Activated naive CD4-positive, alpha-beta T cell treated with anti-CD3 and anti-CD28 coated beads, Interleukin-2, amount 10 ng/mL, durations not matched to agents 7 days and 5 days (primary cell): Measurements from ENCODE around the gene KDM6B.
"Not testable (repeated sequence)": the region's sequence is repeated elsewhere in the genome, so short reads cannot be mapped to it uniquely, and the experiment has no call there.

ENCODE experiments used
- CTCF ChIA-PET: fragments of 350-600 bp; sonication (Branson Sonifier 250); formaldehyde crosslinking; loops from one replicate; lab custom pipeline; 2021; ENCODE audit warnings: antibody characterized with exemption; lab: Charles Lee
- DNase-seq: peaks from one replicate; pipeline ENCODE4 v3.0.0-alpha.2; 2020
- H3K27ac Mint-ChIP-seq: one replicate; pipeline ENCODE4 v1.8.0; 2021; ENCODE audit warnings: mild to moderate bottlenecking, moderate library complexity, mixed read lengths
- H3K27me3 Mint-ChIP-seq: one replicate; pipeline ENCODE4 v1.8.0; 2021; ENCODE audit warnings: mild to moderate bottlenecking, mixed read lengths
- H3K36me3 Mint-ChIP-seq: one replicate; pipeline ENCODE4 v1.8.0; 2021; ENCODE audit warnings: mixed read lengths
- H3K4me1 Mint-ChIP-seq: one replicate; pipeline ENCODE4 v1.8.0; 2021; ENCODE audit warnings: mixed read lengths
- H3K4me3 Mint-ChIP-seq: one replicate; pipeline ENCODE4 v1.8.0; 2021; ENCODE audit warnings: mild to moderate bottlenecking, moderate library complexity, mixed read lengths
- H3K9me3 Mint-ChIP-seq: one replicate; pipeline ENCODE4 v1.8.0; 2021; ENCODE audit warnings: mixed read lengths

KDM6B gene

GRCh38 chr17:7856011-7856810 lies 22.2 kb downstream of the KDM6B start:
- Mint-ChIP-seq H3K27ac (no peak overlapping the region), H3K36me3 (peaks cover 9% of the 10 kb centered on the region), H3K9me3 (no peaks in the 10 kb centered on the region), H3K4me3 (no peak overlapping the region), H3K27me3 (no peaks in the 10 kb centered on the region), H3K4me1 (peaks cover 19% of the 10 kb centered on the region)
- DNase-seq: peak; percentile 40
- CTCF ChIA-PET: interaction anchor here (1.1 to 1.5 kb wide), 7 partner anchors 17 to 76 kb away, joined by 3 to 13 read pairs (median 5); partner anchors contain the start of genes CNTROB, KDM6B and TRAPPC1

- DNase-seq: peak; percentile 98
- no peaks in the 10 kb centered on the region for H3K9me3 Mint-ChIP-seq
- H3K27me3 Mint-ChIP-seq: no peaks in the 10 kb centered on the region
- peaks cover 9% of the 10 kb centered on the region for H3K36me3 Mint-ChIP-seq
- H3K4me1 Mint-ChIP-seq: peaks cover 10% of the 10 kb centered on the region
- CTCF ChIA-PET: interaction anchor here (0.6 to 1.5 kb wide), 12 partner anchors 13 to 140 kb away, joined by 3 to 13 read pairs (median 4); partner anchors contain the start of genes CNTROB, KDM6B and TRAPPC1
- H3K27ac Mint-ChIP-seq: no peak within 1 kb of the TSS
- no peak within 1 kb of the TSS for H3K4me3 Mint-ChIP-seq
These were observed 23.0 kb downstream of the KDM6B start, which contains the start of gene NAA38 for GRCh38 chr17:7856811-7857712. NAA38 (minus strand) TSS chr17:7857559; CDS start chr17:7857463, 96 bp downstream.

- Mint-ChIP-seq H3K27ac (no peak within 1 kb of the TSS), H3K4me1 (peaks cover 8% of the 10 kb centered on the region), H3K36me3 (peaks cover 9% of the 10 kb centered on the region), H3K4me3 (no peak within 1 kb of the TSS), H3K27me3 (no peaks in the 10 kb centered on the region), H3K9me3 (no peaks in the 10 kb centered on the region)
- CTCF ChIA-PET: interaction anchor here (0.6 to 9.5 kb wide), 12 partner anchors 12 to 139 kb away, joined by 3 to 120 read pairs (median 4); partner anchors contain the start of gene KDM6B
- peak; percentile 94 for DNase-seq
These were observed 23.9 kb downstream of the KDM6B start, which contains the start of gene CYB5D1 for GRCh38 chr17:7857713-7858521. CYB5D1 (plus strand) TSS chr17:7858003; CDS start chr17:7858135, 132 bp downstream.

GRCh38 chr17:7858522-7858810 lies 24.4 kb downstream of the KDM6B start:
- H3K36me3 Mint-ChIP-seq: peaks cover 9% of the 10 kb centered on the region
- no peak overlapping the region for H3K27ac Mint-ChIP-seq
- CTCF ChIA-PET: interaction anchor here (0.6 to 9.5 kb wide), 4 partner anchors 58 to 199 kb away, joined by 3 to 120 read pairs (median 6); partner anchors contain the start of gene RNF227
- H3K4me1 Mint-ChIP-seq: peaks cover 8% of the 10 kb centered on the region
- H3K9me3 Mint-ChIP-seq: no peaks in the 10 kb centered on the region
- DNase-seq: peak; percentile 62
- H3K4me3 Mint-ChIP-seq: no peak overlapping the region
- no peaks in the 10 kb centered on the region for H3K27me3 Mint-ChIP-seq

GRCh38 chr17:7859028-7859427 lies 25.0 kb downstream of the KDM6B start:
- H3K9me3 Mint-ChIP-seq: no peaks in the 10 kb centered on the region
- CTCF ChIA-PET: interaction anchor here (0.6 to 9.5 kb wide), 8 partner anchors 13 to 199 kb away, joined by 3 to 120 read pairs (median 4); partner anchors contain the start of gene RNF227
- no peak overlapping the region for H3K27ac Mint-ChIP-seq
- no peak for DNase-seq
- H3K36me3 Mint-ChIP-seq: peaks cover 5% of the 10 kb centered on the region
- H3K4me1 Mint-ChIP-seq: peaks cover 5% of the 10 kb centered on the region
- H3K27me3 Mint-ChIP-seq: no peaks in the 10 kb centered on the region
- H3K4me3 Mint-ChIP-seq: no peak overlapping the region

DNA sequence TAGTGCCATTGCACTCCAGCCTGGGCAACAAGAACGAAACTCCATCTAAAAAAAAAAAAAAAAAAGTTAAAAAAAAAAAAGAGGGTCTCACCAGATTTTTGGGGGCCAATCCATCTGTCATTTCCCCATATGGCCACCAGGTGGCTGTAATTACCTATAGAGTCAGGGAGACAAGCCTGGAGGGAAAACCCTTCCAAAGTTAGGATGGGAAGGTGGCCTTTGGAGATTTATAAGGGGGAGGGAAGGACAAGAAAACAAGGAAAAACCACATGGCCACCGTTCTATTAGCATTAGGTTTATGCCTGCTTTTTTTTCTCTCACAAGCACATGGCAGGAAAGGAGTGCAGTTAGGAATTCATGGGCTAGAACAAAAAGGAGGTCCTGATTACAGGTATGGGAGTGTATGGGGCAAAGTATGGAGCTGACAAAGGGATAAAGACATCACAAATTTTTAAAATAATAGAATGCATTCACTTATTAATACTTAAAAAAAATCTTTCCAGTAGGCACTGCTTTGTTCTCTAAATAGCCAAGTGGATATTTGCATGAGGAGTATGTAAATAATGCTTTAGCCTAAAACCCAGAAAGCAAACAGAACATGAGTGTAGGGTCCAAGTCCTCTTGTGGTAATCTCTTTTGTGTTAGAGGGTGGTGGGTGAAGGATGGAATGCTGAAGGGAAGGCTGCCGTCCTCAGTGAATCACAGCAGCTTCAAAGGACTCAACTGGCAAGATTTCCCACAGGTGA lies 28.8 kb downstream of the KDM6B start:
- peak; percentile 66 for DNase-seq
- H3K36me3 Mint-ChIP-seq: peaks cover 14% of the 10 kb centered on the region
- H3K9me3 Mint-ChIP-seq: no peaks in the 10 kb centered on the region
- H3K4me1 Mint-ChIP-seq: peaks cover 18% of the 10 kb centered on the region
- H3K27ac Mint-ChIP-seq: no peak overlapping the region
- CTCF ChIA-PET: interaction anchor here (0.6 to 9.5 kb wide), 18 partner anchors 9 to 209 kb away, joined by 3 to 120 read pairs (median 4); no protein-coding TSS in a partner anchor
- H3K27me3 Mint-ChIP-seq: no peaks in the 10 kb centered on the region
- H3K4me3 Mint-ChIP-seq: no peak overlapping the region

DNA sequence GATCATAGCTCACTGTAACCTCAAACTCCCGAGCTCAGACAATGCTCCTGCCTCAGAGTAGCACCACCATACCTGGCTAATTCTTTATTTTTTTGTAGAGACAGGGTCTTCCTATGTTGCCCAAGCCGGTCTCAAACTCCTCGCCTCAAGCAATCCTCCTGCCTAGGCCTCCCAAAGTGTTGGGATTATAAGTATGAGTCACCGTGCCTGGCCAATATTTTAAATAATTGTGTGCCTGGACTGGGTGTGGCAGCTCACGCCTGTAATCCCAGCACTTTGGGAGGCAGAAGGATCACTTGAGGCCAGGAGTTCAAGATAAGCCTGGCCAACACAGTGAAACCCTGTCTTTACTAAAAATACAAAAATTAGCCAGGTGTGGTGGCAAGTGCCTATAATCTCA lies 30.4 kb downstream of the KDM6B start:
- H3K9me3 Mint-ChIP-seq, DNase-seq, H3K27ac Mint-ChIP-seq, H3K27me3 Mint-ChIP-seq, H3K4me3 Mint-ChIP-seq: not testable (repeated sequence)
- H3K4me1 Mint-ChIP-seq: peaks cover 29% of the 10 kb centered on the region
- peaks cover 15% of the 10 kb centered on the region for H3K36me3 Mint-ChIP-seq
- CTCF ChIA-PET: interaction anchor here (0.7 to 9.5 kb wide), 14 partner anchors 11 to 182 kb away, joined by 3 to 120 read pairs (median 4); no protein-coding TSS in a partner anchor

- DNase-seq: no peak
- Mint-ChIP-seq H3K4me3 (no peak overlapping the region), H3K4me1 (peaks cover 29% of the 10 kb centered on the region), H3K27ac (no peak overlapping the region), H3K36me3 (peaks cover 15% of the 10 kb centered on the region), H3K27me3 (no peaks in the 10 kb centered on the region), H3K9me3 (no peaks in the 10 kb centered on the region)
- CTCF ChIA-PET: interaction anchor here (0.6 to 9.5 kb wide), 8 partner anchors 10 to 221 kb away, joined by 3 to 120 read pairs (median 3); no protein-coding TSS in a partner anchor
These were observed 31.1 kb downstream of the KDM6B start for GRCh38 chr17:7864995-7865650.

DNA sequence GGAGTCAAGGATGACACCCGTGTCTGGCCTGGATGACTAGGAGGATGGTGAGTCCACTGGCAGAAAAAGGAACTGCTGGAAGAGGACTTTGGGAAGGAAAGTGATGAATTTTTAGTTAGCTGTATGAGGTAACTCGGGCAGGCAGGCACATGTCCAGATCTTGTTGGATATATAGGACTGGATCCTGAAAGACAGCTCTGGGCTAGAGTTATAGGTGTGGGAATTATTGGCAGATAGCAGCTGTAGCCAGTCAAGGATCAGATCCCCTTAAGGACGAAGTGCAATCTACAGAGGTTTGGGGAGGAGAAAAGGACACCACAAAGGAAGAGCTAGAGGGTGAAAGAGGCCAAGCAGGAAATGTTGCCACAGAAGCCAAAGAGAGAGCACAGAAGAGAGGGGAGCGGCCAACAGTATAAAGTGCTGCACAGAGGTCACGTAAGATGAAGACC lies 33.9 kb downstream of the KDM6B start:
- CTCF ChIA-PET: interaction anchor here (1.5 to 2.7 kb wide), 3 partner anchors 15 to 129 kb away, joined by 4 to 9 read pairs (median 5); no protein-coding TSS in a partner anchor
- Mint-ChIP-seq H3K4me3 (peak overlapping the region; percentile 30), H3K27ac (peak overlapping the region; percentile 20), H3K9me3 (no peaks in the 10 kb centered on the region), H3K4me1 (peaks cover 27% of the 10 kb centered on the region), H3K27me3 (no peaks in the 10 kb centered on the region), H3K36me3 (peaks cover 20% of the 10 kb centered on the region)
- peak; percentile 35 for DNase-seq

- Mint-ChIP-seq H3K4me1 (peaks cover 13% of the 10 kb centered on the region), H3K9me3 (no peaks in the 10 kb centered on the region), H3K36me3 (peaks cover 18% of the 10 kb centered on the region), H3K27me3 (no peaks in the 10 kb centered on the region), H3K27ac (no peak overlapping the region), H3K4me3 (no peak overlapping the region)
- CTCF ChIA-PET: interaction anchor here (1.7 kb wide), 1 partner anchor 40 kb away, joined by 5 read pairs; no protein-coding TSS in a partner anchor
- no peak for DNase-seq
These were observed 39.0 kb downstream of the KDM6B start for GRCh38 chr17:7873051-7873450.

GRCh38 chr17:7875804-7876370 lies 41.9 kb downstream of the KDM6B start:
- H3K27me3 Mint-ChIP-seq: no peaks in the 10 kb centered on the region
- DNase-seq: no peak
- H3K4me3 Mint-ChIP-seq: no peak overlapping the region
- no peaks in the 10 kb centered on the region for H3K9me3 Mint-ChIP-seq
- no peak overlapping the region for H3K27ac Mint-ChIP-seq
- CTCF ChIA-PET: interaction anchor here (0.6 to 1.8 kb wide), 3 partner anchors 10 to 57 kb away, joined by 3 read pairs; no protein-coding TSS in a partner anchor
- no peaks in the 10 kb centered on the region for H3K4me1 Mint-ChIP-seq
- peaks cover 18% of the 10 kb centered on the region for H3K36me3 Mint-ChIP-seq

DNA sequence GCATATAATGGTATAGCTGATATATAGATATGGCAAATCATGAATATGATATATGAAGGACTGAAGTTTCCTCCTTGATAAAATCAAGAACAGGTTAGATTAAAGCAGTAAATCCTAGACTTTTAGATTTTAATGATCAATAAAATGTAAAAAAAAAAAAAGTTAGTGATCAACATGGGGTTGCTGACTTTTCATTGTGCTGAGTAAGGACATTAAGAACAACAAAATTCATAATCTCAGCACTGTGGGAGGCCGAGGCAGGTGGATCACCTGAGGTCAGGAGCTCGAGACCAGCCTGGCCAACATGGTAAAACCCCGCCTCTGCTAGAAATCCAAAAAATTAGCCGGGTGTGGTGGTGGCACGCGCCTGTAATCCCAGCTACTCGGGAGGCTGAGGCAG lies 44.2 kb downstream of the KDM6B start:
- CTCF ChIA-PET: no interaction called here
- Mint-ChIP-seq H3K4me1 (no peaks in the 10 kb centered on the region), H3K36me3 (peaks cover 12% of the 10 kb centered on the region)

More for the DNA sequence above, 44.2 kb downstream of the KDM6B start:
- no peak overlapping the region for H3K4me3 Mint-ChIP-seq
- H3K9me3 Mint-ChIP-seq: no peaks in the 10 kb centered on the region
- no peak overlapping the region for H3K27ac Mint-ChIP-seq
- no peaks in the 10 kb centered on the region for H3K27me3 Mint-ChIP-seq
- DNase-seq: no peak
